T-helper 2 cell treated with Interferon-gamma antibody and Interleukin-4, amounts not matched to agents 100 ng/mL and 5 ng/mL, for 36 hours (primary cell): ENCODE results near the gene KIF11. TPM values are rescaled to one million over a fixed set of nuclear protein-coding genes. Genes with fewer than 3 reads are reported as not detected.
"Not testable (repeated sequence)": the region's sequence is repeated elsewhere in the genome, so short reads cannot be mapped to it uniquely, and the experiment has no call there.

Source experiments
- intact Hi-C: fragments of 100-400 bp; cut with micrococcal nuclease; formaldehyde crosslinking; loops from one replicate; pipeline ENCODE4 v1.15.1; 2023
- total RNA-seq: library from RNA; stranded (reverse); gene quantifications from 2 replicates; pipeline ENCODE4 v1.2.3, GENCODE V29; 2022

The KIF11 gene
- 76.2 and 76.5 TPM in 2 replicates for total RNA-seq

DNA sequence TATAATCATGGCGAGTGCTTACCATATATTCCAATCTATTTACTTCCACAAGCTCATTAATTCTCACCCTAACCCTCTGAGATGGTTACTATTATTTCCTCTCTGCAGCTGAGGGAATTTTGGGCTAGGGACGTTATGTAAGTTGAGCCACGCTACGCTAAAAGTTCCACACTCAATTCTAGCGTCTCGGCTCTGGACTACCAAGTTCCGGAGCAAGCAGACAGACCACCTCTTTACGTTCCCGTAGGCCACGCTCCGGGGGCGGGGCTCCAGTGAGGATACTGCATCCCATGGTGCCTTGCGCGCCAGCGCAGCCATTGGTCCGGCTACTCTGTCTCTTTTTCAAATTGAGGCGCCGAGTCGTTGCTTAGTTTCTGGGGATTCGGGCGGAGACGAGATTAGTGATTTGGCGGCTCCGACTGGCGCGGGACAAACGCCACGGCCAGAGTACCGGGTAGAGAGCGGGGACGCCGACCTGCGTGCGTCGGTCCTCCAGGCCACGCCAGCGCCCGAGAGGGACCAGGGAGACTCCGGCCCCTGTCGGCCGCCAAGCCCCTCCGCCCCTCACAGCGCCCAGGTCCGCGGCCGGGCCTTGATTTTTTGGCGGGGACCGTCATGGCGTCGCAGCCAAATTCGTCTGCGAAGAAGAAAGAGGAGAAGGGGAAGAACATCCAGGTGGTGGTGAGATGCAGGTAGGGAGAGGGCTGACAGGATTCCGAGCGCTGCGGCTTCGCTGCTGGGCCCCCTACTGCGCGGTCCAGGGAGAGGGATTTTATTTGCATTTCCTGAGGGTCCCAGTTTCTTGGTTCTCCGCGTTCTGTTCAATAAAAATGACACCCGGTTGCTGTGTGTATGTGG is at the start of gene KIF11:
Gene KIF11 (plus strand): TSS at position 370 of the 858 bp plus-strand sequence. CDS start 246 bp downstream, at position 616.
- intact Hi-C loops: loop anchor here (2.0 to 10.0 kb wide), 6 partner anchors 254 to 1368 kb away; partner anchors contain the start of genes BTAF1, CEP55, CPEB3 and EXOC6

DNA sequence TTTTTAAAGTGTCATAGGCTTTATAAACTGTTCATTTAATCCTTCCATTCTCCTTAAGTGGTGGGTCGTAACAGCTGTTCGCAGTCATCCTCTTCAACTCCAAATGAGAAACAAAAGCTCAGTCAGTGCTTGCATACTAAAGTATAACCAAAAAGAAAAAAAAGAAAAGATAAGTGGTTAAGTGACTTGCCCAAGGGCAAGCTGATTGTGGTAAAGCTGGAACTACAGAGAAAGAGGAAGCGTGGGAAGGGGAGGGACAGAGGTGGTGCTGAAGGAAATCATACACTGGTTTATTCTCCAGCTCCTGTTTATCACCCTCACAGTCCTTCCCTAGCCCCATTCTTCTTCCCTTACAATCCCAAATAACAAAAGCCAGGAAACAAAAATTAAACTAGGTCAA is 48.6 kb upstream of the KIF11 start:
- intact Hi-C loops: no loop called here

DNA sequence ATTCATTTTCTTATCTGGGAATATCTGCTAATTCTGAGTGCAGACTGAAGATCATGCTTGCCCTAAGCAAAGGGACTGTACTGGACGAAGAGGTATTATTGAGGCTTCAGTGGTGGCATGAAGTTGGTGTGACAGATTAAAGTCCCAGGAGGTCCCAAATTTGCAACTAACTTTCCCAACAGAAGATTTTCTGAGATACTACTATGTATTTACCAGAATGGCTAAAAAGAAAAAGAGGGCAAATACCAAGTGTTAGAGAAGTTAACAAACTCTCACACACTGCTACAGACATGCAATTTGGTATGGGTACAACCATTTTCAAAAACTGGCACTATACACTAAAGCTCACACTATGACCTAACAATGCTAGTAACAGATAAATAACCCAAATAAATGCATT is 47.4 kb upstream of the KIF11 start:
- intact Hi-C loops: no loop called here

DNA sequence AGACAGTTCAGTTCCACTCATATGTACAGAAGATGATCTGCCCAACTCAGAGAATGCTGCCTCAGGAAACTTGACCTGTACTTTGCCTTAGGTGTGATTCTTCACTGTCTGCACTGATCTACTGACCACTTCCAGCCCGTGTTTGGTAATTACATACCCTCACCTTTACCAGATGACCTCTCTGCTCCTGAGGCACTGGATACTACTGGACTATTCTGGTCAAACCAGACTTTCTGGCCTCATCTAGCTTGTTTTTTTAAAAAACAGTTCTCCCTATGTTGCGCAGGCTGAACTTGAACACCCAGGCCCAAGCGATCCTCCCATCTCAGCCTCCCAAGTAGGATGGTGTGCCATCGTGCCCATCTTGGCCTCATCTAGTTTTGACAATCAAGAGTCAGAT is 45.3 kb upstream of the KIF11 start:
- intact Hi-C loops: no loop called here

DNA sequence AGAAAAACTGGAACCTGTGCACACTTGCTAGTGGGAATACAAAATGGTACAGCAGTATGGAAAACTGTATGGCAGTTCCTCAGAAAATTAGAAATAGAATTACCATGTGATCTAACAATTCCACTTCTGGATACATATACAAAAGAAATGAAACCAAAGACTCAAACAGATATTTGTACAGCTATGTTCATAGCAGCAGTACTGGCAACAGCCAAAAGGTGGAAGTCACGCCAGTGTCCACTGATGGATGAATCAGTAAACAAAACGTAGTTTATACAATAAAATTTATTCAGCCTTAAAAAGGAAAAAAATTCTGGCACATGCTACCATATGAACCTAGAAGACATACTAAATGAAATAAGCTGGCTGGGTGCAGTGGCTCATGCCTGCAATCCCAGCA is 42.0 kb upstream of the KIF11 start:
- intact Hi-C loops: no loop called here

DNA sequence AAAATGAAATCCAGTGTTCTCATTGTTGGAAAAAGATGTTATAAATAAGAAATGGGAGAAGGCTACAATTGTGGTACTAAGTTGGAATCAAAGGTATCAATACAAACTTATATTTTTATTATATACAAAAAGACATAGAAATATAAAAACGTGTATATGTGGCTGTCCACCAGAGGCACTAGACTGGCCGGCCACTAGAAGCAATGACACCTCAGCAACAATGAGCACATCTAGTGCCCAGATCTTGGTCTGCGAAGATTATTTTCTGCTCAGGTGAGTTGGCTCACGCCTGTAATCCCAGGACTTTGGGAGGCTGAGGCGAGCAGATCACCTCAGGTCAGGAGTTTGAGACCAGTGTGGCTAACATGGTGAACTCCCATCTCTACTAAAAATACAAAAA is 40.6 kb upstream of the KIF11 start:
- intact Hi-C loops: no loop called here

GRCh38 chr10:92553959-92554358 is 39.0 kb upstream of the KIF11 start:
- intact Hi-C loops: no loop called here

DNA sequence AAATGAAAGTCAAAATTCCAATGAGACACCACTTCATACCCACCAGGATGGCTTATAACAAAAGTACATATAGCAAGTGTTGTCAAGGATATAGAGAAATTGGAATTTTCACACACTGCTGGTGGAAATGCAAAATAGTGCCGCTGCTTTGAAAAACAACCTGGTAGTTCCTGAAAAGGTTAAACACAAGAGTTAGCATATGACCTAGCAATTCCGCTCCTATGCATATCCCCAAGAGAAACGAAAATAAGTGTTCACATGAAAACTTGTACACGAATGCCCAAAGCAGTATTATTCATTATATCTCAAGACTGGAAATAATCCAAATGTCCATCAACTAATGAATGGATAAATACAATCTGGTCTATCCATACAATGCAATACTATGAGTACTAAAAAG is 33.9 kb upstream of the KIF11 start:
- intact Hi-C loops: no loop called here

DNA sequence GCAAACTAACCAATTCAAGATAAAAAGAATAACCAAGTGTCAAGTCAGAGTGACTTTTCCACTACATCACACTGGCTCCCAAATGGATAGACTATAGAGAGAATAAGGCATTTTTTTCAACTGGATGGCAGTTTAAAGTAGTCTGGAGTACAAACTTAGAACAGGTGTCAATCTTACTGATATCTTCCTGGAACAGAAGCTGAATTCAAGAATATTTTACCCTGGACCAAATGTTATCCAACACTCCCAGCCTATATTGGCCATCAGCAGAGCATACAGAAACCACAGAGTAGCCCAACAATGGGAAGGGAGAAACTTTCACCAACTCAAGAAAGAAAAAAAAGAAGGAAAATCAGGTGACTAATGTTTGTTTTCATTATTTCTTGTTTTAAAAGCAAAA is 30.5 kb upstream of the KIF11 start:
- intact Hi-C loops: no loop called here

DNA sequence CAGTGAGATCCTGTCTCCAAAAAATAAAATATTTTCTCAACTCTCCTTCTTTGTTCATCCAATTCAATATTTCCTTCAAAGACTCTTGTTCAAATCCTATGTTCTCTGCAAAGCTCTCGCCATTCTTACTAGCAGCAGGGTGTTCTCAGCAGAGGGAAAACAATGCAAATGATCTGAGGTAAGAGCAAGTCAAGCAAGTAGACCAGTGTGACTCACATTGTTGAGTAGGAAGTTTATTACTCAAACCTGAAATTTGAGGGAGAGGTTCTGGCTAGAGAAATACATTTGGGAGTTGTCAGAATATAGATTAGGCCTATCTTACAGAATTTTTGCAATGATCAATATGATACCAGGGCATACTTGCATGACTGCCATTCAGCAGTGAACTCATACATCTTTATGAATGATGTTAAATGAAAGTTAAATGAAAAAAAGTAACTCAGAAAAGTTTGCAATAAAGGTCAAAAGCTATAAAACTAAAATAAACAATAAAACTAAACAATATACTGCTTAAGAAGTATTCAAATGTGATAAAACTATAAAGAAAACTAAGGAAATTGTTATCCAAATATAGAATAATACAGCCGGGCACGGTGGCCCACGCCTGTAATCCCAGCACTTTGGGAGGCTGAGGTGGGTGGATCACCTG is 24.9 kb upstream of the KIF11 start:
- intact Hi-C loops: no loop called here

DNA sequence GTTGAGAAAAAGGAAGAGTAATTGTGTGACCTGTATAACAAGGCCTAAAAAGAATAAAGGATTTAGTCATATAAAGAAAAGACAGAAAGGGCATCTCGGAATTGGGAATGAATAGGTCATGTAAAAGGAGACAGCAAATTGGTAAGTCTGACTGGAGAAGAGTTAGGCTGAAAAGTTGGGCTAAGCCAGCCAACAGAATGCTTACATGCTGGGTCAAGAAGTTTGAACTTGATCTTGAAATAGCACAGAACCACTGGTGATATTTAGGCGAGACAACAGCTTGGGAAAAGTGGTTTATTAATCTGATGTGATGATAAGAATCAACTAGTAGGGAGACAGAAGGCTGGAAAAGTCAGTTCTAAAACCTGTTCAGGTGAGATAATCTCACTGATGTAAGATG is 23.9 kb upstream of the KIF11 start:
- intact Hi-C loops: no loop called here

GRCh38 chr10:92569663-92570062 is 23.3 kb upstream of the KIF11 start:
- intact Hi-C loops: loop anchor here (5.0 to 10.0 kb wide), 2 partner anchors 275 to 772 kb away; partner anchors contain the start of genes EXOC6 and TNKS2

GRCh38 chr10:92571649-92572048 is 21.3 kb upstream of the KIF11 start:
- intact Hi-C loops: loop anchor here (5.0 to 10.0 kb wide), 2 partner anchors 273 to 774 kb away; partner anchors contain the start of genes EXOC6 and TNKS2

DNA sequence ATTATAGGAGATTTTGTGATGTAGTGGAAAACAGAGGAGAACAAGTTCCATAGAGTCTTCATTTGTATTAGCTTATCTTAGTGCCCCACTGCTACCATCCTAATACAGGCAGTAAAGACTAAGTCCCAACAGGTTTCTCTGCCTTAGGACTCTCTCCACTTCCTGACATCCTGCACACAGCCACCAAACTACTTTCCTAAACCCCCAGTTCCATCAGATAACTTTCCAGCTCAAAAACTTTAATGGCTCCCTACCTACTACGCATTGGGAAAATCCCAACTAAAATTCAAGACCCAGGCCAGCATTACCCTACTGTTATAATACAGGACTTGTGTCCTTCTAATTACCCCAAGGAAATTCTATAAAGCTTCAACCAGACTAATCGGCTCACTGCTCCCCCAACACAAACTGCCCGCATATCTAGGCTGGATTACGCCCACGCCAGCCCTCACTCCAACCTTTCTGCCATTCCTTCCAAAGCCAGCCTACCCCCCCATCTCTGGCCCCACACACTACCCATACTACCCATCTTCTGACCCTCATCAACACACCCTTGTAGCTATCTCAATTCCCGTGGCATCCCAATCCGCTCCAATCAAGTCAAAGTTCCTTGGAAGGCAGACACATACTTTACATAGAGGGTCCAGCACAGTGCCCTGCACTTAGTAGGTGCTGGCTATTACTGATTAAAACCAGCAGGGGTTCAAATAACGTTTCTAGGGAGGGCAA is 20.4 kb upstream of the KIF11 start:
- intact Hi-C loops: loop anchor here (5.0 to 10.0 kb wide), 2 partner anchors 272 to 775 kb away; partner anchors contain the start of genes EXOC6 and TNKS2

DNA sequence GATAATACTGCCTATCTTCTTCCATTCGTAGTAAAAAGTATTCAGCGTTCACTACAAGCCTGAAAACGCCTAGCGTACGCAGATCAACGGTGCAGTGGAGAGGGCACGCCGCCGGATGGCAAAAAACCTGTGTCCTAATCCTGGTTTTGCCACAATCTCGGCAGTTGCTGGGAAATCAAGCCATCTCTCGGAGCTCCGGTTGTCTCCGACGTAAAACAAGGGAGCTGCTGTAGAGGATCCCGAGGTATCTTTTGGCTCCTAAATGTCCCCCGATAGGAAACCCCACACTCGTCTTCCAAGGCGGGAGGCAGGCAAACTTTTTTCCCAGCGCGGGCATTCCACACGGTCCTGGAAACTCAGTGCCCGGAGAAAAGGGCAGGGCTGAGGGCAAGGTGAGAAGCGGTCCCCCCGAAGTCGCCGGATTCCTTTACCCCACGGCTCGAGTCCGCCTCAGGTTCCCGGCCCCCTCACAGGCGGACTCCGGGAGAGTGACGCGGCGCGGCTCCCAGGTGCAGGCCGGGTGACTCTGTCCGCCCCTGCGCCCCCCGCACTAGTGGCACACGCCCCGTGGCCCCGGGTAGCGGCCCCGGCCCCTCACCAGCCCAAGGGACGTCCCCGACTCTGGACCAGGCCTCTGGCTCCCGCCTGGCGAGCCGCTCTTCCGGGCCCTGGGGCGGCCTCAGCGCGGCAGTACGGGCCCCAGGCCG is 19.7 kb upstream of the KIF11 start:
- intact Hi-C loops: loop anchor here (5.0 to 10.0 kb wide), 2 partner anchors 272 to 776 kb away; partner anchors contain the start of genes EXOC6 and TNKS2

- intact Hi-C loops: loop anchor here (1.0 to 10.0 kb wide), 6 partner anchors 17 to 777 kb away; partner anchors contain the start of genes CPEB3, EXOC6, MARCHF5 and TNKS2
These were observed 19.0 kb upstream of the KIF11 start, which contains the start of gene IDE for GRCh38 chr10:92573798-92574547. Gene IDE, minus strand, starts transcription at chr10:92574093. Its CDS starts 74 bp downstream, at chr10:92574019.

- intact Hi-C loops: loop anchor here (1.0 to 10.0 kb wide), 6 partner anchors 17 to 777 kb away; partner anchors contain the start of genes CPEB3, EXOC6, MARCHF5 and TNKS2
These were observed 18.2 kb upstream of the KIF11 start for GRCh38 chr10:92574548-92575261.

DNA sequence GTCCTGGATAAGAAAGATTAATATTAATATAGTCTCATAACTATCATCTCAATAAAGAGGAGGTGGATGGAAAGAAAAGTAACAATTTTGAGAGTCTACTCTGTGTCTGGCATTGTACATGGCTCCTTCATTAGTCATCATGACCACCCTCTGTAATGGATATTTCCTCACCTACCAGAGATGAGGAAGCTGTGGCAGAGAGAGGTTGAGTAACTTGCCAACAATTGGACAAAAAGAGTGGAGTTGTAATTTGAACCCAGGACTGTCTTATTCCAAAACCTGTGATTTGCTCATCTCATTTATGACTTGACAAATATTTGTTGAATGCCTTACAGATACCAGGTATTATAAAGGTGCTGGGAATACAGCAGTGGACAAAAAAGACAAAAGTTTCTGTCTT is 17.0 kb upstream of the KIF11 start:
- intact Hi-C loops: loop anchor here (10.0 kb wide), 1 partner anchor 269 kb away; the partner anchor contains the start of gene EXOC6

- intact Hi-C loops: not testable (repeated sequence)
These were observed 10.6 kb upstream of the KIF11 start for GRCh38 chr10:92582347-92582746.
